BJ (cell line): ENCODE results near the gene CORO1A. TPM values are rescaled to one million over a fixed set of nuclear protein-coding genes. Genes with fewer than 3 reads are reported as not detected.
A peak's percentile ranks its signal among the peaks of the same experiment; 100 is the strongest.

Source experiments
- CTCF ChIA-PET: fragments of 350-600 bp; formaldehyde crosslinking; extraction: SDS; loops from one replicate; lab custom pipeline; 2021; ENCODE audit warnings: antibody characterized with exemption, inconsistent platforms; lab: Yijun Ruan, JAX
- POLR2A ChIA-PET: fragments of 300-600 bp; sonication (Branson Sonifier 250); formaldehyde crosslinking; extraction: SDS; loops from one replicate; lab custom pipeline; 2021; ENCODE audit warnings: antibody characterized with exemption; lab: Charles Lee
- DNase-seq: peaks from one replicate; pipeline ENCODE4 v3.0.0-alpha.2; 2011; ENCODE audit warnings: low read depth
- H3K27me3 ChIP-seq: 2 replicates; pipeline ENCODE4 v1.6.0; 2011; ENCODE audit warnings: low read length; ENCODE audit not compliant: control insufficient read depth, insufficient read depth
- H3K36me3 ChIP-seq: 2 replicates; pipeline ENCODE4 v1.5.1; 2011; ENCODE audit warnings: low read length; ENCODE audit not compliant: control insufficient read depth, insufficient read depth
- H3K4me3 ChIP-seq: 2 replicates; pipeline ENCODE4 v1.5.1; 2011; ENCODE audit warnings: low read depth, mild to moderate bottlenecking, control low read depth, low read length
- polyA minus RNA-seq: library from RNA; depleted of rRNA, polyadenylated mRNA; stranded (reverse); fragments of >200 nt; gene quantifications from 2 replicates; pipeline ENCODE4 v1.2.3, GENCODE V29; 2011; rRNA and poly(A)+ RNA removed
- polyA plus RNA-seq: library from polyadenylated mRNA; depleted of rRNA; stranded (reverse); fragments of >200 nt; gene quantifications from 2 replicates; pipeline ENCODE4 v1.2.3, GENCODE V29; 2011; rRNA removed
- TF ChIP-seq, protein P1 (sequence below): IDR thresholded peaks from 2 replicates; pipeline ENCODE4 v1.5.1; 2011; ENCODE audit warnings: low read depth, mild to moderate bottlenecking, control low read depth, inconsistent platforms, low read length, moderate library complexity; ENCODE audit not compliant: insufficient read depth

Gene CORO1A
- polyA plus RNA-seq = 1.6 and 2.6 TPM in 2 replicates
- polyA minus RNA-seq = 2.7 and 2.9 TPM in 2 replicates

GRCh38 chr16:30183233-30184095, at the start of gene CORO1A:
Gene CORO1A (plus strand): TSS chr16:30183602. CDS start chr16:30185210, 1,608 bp downstream.
- CTCF ChIA-PET = no interaction called here
- POLR2A ChIA-PET = interaction anchor here (0.6 kb wide), 1 partner anchor 395 kb away, joined by 5 read pairs; no protein-coding TSS in a partner anchor
- Histone ChIP-seq H3K36me3 (peaks cover 2% of the 10 kb centered on the region; the same call in 1 of the 2 replicates), H3K27me3 (peaks cover 1% of the 10 kb centered on the region; the same call in 1 of the 2 replicates), H3K4me3 (peak within 1 kb of the TSS; percentile 40)
- DNase-seq = peak; percentile 6
- TF ChIP-seq, protein P1, sequence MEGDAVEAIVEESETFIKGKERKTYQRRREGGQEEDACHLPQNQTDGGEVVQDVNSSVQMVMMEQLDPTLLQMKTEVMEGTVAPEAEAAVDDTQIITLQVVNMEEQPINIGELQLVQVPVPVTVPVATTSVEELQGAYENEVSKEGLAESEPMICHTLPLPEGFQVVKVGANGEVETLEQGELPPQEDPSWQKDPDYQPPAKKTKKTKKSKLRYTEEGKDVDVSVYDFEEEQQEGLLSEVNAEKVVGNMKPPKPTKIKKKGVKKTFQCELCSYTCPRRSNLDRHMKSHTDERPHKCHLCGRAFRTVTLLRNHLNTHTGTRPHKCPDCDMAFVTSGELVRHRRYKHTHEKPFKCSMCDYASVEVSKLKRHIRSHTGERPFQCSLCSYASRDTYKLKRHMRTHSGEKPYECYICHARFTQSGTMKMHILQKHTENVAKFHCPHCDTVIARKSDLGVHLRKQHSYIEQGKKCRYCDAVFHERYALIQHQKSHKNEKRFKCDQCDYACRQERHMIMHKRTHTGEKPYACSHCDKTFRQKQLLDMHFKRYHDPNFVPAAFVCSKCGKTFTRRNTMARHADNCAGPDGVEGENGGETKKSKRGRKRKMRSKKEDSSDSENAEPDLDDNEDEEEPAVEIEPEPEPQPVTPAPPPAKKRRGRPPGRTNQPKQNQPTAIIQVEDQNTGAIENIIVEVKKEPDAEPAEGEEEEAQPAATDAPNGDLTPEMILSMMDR = no peak

DNA sequence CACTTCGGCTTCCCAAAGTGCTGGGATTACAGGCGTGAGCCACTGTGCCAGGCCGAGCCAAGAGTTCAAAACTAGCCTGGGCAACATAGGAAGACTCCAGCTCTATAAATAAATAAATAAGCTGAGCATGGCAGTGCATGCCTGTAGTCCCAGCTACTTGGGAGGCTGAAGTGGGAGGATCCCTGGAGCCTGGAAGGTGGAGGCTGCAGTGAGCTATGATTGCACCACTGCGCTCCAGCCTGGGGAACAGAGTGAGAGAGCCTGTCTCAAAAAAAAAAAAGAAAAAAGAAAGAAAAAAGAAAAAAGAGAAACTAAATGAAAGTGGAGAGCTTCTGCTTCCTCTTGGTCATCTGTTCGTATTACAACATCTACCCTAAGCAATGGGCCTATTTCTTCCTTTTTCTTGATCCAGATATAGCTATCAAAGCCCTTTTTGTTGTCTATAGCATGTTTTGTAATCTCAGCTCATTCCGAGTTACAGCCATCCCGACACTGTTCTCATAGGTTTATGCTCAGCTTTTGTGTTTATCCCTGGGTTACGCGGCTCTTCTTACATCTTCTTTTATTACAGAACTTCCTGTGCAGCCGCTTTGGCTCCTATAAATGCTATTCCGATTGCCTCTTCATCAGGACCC, 46.3 kb upstream of the CORO1A start:
- TF ChIP-seq, protein P1 = no peak
- POLR2A ChIA-PET = interaction anchor here (0.6 kb wide), 1 partner anchor 17 kb away, joined by 3 read pairs; no protein-coding TSS in a partner anchor
- CTCF ChIA-PET = interaction anchor here (0.6 kb wide), 1 partner anchor 103 kb away, joined by 3 read pairs; no protein-coding TSS in a partner anchor
- no peak for DNase-seq
- no peaks in the 10 kb centered on the region for H3K27me3 ChIP-seq
- H3K4me3 ChIP-seq = no peak overlapping the region
- no peaks in the 10 kb centered on the region for H3K36me3 ChIP-seq

DNA sequence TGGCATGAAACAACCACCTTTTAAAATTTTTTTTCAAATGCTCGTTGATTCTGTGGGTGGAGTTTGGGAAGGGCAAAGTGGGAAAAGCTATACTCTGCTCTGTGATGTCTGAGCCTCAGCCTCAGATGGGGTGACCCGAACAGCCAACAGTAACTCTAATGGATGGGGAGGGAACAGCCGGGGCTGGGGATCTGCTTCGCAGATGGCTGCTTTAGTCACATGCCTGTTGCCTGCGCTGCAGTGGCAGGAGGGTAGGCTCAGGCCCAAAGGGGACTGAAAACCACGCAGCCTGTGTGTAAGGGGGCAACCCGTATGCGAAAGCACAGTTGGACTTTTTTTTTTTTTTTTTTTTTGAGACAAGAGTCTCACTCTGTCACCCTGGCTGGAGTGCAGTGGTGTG, 45.5 kb upstream of the CORO1A start:
- no peaks in the 10 kb centered on the region for H3K36me3 ChIP-seq
- DNase-seq = no peak
- ChIA-PET CTCF (no interaction called here), POLR2A (no interaction called here)
- H3K4me3 ChIP-seq = no peak overlapping the region
- no peaks in the 10 kb centered on the region for H3K27me3 ChIP-seq
- TF ChIP-seq, protein P1 = no peak

DNA sequence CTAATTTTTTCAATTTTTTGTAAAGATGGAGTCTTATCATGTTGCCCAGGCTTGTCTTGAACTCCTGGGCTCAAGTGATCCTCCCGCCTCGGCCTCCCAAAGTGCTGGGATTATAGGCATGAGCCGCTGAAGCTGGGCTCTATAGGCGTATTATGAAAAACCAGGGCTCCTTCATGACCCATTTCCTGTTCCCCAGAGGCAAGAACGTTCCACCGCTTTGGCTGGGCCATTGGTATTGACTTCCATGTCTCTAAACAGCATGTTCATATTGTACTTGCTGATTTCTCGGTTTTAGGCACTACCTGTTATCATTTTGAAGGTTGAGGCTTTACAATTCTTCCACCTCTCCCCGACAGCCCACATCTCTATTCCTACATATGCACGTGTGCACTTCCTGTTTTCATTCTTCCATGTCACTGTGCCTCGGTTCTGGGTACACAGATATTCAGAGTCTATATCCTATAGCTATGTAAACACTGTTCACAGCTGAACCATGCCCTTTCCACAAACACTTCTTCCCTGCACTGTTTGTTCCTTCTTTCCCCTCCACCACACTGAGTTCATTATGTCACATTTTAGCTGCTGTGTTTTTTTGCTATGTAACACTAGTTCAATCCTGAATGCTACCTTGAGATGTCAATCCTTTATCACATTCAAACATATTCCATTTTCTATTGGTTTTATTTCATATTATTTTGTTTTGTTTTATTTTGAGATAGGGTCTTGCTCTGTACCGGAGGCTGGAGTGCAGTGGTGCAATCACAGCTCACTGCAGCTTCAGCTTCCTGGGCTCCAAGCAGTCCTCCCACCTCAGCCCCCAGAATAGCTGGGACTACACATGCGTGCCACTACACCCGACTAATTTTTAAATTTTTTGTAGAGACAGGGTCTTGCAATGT, 43.6 kb upstream of the CORO1A start:
- Histone ChIP-seq H3K4me3 (no peak overlapping the region), H3K36me3 (no peaks in the 10 kb centered on the region), H3K27me3 (no peaks in the 10 kb centered on the region)
- DNase-seq = no peak
- CTCF ChIA-PET = no interaction called here
- TF ChIP-seq, protein P1 = no peak
- POLR2A ChIA-PET = no interaction called here
